ENCODE results near the gene KCNC3.

The KCNC3 gene

DNA sequence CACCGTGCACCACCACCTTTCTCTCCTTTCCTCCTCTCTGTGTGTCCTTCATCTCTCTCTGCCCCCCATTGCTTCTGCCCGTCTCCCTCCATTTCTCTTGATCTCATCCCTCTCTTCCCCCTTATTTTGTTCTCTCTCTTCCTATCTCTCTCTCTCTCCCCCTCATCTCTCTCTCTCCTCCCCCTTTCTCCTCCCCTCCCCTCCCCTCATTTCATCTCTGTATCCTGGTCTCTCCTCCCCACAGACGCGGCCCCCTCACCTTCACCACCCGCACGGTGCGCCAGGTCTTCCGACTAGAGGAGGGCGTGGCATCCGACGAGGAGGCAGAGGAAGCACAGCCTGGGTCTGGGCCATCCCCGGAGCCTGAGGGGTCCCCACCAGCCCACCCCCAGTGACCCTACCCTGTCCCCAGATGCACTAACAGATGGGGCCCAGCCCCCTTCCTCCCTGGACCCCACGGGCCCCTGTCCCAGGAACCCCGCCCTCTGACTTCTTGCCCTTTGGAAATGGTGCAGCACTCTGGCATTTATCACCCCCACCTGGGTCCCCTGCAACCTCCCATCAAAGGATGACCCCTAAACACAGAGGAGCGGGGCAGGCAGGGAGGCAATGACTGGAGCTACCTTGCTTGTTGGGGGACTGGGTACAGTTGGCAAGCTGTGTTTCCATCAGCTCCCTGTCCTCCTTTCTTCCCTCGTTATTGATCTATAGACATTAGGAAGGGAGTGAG lies 19.6 kb downstream of the KCNC3 start:
- no peak for DNase-seq

DNA sequence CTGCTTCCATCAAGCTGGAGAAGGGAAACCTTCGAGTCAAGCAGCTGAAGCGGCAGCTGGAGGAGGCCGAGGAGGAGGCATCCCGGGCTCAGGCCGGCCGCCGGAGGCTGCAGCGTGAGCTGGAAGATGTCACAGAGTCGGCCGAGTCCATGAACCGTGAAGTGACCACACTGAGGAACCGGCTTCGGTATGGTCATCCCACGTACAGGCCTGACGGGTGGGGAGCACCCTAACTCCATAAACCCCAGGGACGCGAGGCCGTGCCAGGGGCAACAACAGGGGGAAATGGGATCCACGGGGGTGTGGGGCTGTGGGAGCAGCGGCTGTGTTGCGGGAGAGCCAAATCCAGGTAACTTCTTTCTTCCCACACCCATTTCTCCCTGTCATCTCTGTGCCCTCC lies 20.2 kb downstream of the KCNC3 start:
- no peak for DNase-seq

DNA sequence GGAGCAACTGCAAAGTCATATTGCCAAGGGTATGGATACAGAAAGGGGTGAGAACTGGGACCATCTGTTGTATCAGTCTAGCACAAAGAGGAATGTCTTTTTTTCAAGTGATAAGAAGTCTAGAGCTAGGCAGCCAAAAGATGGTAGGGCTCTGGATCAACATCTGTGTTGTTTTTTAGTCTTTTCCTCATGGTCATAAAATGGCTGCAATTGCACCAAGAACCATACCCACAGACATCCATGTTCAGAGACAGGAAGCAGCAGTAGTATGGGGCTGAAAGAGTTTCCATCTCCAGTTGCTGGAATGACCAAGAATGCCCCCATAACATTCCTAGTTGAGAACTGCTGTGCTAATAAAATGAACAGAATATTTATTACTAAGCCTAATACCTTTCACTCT lies 25.6 kb downstream of the KCNC3 start:
- no peak for DNase-seq

DNA sequence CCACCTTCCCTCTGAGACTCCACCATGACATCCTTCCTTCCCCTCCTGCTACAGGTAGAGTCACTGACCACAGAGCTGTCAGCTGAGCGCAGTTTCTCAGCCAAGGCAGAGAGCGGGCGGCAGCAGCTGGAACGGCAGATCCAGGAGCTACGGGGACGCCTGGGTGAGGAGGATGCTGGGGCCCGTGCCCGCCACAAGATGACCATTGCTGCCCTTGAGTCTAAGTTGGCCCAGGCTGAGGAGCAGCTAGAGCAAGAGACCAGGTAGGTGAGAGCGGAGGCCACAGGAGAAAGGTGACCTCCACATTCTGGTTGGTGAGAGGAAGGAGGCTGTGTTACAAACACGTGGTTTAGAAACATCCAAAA lies 27.6 kb downstream of the KCNC3 start:
- no peak for DNase-seq

DNA sequence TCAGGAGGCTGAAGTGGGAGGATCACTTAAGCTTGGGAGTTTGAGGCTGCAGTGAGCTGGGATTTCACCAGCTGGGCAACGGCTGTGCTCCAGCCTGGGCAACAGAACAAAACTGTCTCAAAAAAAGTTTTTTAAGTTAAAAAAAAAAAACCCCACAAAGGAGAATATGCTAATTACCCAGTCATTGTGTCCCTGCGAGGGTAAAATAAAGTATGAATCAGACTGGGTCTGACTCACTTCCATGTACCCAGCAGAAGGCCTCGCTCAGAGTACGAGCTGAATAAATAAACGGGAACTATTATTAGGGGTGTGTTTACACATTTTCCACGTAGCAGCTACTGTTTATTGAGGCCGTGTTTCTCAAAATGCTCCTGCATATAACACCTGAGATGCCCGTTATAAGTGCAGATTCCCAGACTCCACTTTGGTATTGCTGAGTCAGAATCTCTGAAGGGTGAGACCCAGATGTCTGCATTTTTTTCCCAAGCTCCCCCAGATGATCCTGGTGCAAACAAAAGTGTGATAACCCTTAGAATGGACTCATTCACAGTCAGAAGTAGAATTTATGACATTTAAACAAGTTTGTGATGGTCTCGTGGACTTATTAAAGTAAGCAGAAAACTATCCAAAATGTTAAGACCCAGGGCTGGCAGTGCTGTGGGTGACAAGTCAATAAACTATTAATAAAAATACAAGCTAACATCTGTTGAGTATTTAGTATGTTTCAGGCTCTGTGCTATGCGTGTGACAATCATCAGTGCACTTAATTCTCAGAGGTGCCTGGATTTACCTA lies 28.2 kb downstream of the KCNC3 start:
- peak; percentile 29 for DNase-seq

DNA sequence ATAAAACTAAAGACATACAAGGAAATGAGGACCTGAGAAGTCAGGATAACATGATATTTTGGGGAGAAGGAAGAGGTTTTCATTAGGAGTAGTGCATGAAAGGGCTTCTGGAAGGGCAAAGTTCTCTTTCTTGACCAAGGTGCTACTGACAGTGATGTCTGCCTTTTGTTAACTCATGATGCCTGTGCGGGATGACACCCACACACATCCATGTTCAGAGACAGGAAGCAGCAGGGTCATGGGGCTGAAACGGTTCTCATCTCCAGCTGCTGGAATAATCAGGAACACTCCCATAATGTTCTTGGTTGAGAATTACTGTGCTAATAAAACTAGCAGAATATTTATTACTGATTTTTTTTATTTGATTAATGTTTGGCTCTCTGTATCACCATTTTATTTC lies 29.1 kb downstream of the KCNC3 start:
- no peak for DNase-seq

DNA sequence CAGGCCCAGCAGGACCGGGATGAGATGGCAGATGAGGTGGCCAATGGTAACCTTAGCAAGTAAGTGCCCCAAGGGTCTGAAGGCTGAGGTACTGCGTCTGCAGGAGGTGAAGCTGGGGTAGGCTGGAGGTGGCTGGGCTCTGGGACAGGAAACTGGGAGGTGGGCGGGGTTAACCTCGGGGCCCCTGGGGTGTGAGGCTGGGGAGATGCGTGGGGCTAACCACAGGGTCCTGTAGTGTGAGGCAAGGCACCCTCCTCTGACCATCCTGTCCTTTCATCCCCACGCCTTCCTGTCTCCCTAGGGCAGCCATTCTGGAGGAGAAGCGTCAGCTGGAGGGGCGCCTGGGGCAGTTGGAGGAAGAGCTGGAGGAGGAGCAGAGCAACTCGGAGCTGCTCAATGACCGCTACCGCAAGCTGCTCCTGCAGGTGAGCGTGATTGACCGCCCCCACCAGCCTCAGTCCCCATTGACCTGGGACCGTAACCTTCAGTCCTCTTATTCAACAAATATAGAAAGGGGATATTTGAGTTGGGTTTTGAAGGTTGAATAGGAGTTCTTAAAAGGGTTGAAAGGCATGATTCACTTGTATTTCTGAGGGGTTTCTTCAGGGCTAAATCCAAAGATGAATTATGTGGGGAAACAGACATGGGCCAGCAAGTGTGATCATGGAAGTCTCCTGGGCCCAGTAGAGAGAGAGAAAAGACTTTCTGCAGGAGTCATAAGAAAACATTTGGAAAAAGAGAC lies 35.7 kb downstream of the KCNC3 start:
- DNase-seq = no peak

DNA sequence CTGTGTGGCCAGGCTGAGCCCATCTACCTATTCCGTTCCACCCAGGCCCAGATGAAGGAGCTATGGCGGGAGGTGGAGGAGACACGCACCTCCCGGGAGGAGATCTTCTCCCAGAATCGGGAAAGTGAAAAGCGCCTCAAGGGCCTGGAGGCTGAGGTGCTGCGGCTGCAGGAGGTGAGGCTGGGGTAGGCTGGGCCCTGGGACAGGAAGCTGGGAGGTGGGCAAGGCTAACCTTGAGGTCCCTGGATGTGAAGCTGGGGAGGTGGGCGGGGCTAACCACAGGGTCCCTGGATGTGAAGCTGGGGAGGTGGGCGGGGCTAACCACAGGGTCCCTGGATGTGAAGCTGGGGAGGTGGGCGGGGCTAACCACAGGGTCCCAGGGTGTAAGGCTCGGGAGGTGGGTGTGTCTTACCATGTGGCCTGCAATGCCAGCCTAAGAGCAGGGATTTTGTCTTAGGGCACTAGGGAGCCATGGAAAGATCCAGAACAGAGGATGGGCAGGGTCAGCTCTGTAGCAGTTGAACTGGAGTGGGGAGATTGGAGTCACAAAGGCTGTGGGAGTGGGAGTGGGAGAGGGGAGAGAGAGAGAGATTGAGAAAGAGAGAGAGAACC lies 36.9 kb downstream of the KCNC3 start:
- no peak for DNase-seq

DNA sequence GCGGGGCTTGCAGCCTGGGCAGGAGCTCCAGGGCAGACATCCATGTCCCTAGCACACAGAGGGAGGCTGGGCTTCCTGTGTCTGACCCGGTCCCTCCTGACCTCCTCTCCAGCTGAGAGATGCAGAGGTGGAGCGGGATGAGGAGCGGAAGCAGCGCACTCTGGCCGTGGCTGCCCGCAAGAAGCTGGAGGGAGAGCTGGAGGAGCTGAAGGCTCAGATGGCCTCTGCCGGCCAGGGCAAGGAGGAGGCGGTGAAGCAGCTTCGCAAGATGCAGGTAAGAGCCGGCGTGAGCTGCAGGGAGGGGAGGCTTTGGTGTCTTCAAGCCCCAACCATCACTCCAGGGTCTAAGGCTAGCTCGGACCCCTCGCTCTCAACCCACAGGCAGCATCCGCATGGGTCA lies 38.4 kb downstream of the KCNC3 start:
- no peak for DNase-seq

DNA sequence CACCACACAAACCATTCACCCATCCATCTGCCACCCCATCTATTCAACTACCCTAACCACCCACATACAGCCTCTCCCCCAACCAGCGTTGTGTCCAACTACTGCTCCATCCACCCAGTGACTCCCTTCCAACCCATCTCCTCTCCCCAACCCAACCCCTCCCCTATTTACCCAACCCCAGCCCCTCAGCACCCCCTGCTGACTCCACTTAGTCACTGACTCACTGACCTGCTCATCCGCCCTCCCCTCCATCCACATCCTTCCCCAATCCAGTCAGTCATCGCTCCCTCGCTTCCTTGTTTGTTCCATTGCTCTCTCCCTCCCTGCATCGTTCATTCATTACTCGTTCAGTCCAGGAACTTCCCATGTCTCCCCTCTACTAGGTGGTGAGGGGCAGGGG lies 39.2 kb downstream of the KCNC3 start:
- no peak for DNase-seq

DNA sequence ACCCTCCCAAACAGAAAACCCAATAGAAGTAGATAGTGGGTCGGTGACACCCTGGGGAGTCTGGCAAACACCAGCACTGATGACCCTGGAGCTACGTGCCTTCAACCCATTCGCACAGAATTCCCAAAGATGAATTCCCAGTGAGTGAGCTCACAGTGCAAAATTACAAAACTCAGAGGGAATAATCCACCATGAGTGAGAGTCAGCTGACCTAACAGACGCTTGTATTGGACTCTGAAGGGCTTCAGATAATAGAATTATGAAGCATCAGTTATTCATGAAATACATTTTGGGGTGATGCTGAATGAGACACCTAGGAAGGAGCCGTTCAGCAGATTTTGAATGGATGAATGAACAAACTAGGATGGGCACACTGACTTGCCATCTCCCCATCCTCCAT lies 40.2 kb downstream of the KCNC3 start:
- no peak for DNase-seq

DNA sequence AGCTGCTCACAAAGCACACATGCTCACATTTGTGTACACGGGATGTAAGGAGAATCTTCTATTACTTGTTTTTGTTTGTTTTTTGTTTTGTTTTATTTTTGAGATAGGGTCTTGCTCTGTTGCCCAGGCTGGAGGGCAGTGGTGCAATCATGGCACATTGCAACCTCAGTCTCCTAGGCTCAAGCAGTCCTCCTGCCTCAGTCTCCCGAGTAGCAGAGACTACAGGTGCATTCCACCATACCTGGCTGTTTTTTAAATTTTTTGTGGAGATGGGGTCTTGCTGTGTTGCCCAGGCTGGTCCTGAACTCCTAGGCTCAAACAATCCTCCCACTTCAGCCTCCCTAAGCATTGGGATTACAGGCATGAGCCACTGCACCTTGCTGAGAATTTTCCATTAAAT lies 41.8 kb downstream of the KCNC3 start:
- no peak for DNase-seq

DNA sequence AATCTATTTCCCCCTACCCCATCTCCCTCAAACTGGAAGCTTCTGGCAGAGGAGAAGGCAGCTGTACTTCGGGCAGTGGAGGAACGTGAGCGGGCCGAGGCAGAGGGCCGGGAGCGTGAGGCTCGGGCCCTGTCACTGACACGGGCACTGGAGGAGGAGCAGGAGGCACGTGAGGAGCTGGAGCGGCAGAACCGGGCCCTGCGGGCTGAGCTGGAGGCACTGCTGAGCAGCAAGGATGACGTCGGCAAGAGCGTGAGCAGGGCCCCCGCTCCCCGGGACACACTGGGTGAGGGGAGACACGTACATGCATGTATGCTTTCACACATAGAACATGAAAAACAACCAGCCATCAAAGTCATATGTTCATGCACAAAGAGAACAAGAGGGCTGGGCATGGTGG lies 42.7 kb downstream of the KCNC3 start:
- no peak for DNase-seq

DNA sequence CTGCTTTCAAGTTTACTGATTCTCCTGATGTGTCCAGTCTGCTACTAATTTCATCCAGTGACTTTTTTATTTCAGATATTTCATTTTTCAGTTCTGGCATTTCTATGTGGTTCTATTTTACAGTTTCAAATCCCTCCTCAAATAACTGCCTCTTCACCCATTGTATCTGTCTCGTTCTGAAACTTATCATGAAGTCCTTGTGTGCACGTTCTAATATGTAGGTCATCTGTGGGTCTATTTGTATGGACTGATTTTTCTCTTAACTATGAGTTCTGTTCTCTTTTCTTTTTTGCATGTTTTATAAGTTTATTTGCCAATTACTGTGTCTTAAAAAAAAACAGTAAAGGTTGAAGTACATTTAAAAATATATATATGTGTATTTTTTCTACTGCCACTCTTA lies 43.3 kb downstream of the KCNC3 start:
- no peak for DNase-seq

DNA sequence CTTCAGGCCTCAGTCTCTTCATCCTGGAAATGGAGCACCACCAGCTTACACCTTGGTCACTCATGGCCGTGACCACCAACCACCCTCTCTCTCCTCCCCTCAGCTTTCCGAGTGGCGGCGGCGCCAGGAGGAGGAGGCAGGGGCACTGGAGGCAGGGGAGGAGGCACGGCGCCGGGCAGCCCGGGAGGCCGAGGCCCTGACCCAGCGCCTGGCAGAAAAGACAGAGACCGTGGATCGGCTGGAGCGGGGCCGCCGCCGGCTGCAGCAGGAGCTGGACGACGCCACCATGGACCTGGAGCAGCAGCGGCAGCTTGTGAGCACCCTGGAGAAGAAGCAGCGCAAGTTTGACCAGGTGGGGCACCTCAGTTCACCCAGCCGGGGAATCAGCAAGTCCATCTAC lies 47.7 kb downstream of the KCNC3 start:
- DNase-seq = no peak

DNA sequence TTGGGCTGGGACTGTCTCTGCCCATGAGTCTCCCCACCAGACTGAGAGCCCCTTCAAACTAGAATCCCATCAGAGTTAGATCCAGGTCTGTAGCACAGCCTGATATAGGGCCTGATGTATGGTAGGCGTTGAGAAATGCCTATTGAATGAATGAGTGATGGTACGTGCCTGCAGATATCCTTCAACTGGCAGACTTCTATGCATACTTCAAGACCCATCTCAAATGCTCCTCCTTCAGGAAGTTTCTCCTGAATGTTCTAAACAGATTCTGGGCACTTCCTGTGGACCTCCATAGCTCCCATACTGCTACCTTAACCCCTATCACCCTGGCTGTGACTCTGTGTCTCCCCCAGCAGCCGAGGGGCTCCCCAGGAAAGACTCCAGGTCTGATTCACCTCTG lies 48.2 kb downstream of the KCNC3 start:
- no peak for DNase-seq

DNA sequence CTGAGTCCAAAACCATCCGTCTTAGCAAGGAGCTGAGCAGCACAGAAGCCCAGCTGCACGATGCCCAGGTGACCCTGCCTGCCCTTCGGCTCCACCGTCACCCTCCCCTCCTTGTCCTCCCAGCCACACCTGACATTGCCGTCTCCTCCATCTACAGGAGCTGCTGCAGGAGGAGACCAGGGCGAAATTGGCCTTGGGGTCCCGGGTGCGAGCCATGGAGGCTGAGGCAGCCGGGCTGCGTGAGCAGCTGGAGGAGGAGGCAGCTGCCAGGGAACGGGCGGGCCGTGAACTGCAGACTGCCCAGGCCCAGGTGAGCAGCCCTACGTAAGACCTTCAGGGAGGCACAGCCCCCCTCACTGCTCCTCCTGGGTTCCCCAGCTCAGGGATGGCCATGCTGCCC lies 49.1 kb downstream of the KCNC3 start:
- no peak for DNase-seq

DNA sequence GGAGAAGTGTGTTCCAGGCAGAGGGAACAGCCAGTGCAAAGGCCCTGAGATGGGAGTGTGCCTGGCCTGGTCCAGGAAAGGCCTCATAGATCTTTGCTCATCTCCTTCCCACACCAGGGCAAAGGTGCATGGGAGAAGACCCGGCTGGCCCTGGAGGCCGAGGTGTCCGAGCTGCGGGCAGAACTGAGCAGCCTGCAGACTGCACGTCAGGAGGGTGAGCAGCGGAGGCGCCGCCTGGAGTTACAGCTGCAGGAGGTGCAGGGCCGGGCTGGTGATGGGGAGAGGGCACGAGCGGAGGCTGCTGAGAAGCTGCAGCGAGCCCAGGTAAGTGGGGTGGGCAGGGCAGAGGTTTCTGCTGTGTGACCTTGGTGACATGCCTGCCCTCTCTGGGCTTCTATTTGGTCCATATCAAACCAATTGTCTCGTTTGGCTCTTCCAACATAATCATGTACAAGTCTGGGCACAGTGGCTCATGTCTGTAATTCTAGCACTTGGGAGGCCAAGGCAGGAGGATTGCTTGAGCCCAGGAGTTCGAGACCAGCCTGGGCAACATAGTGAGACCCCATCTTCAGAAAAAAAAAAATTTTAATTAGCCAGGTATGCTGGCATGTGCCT lies 51.1 kb downstream of the KCNC3 start:
- no peak for DNase-seq

DNA sequence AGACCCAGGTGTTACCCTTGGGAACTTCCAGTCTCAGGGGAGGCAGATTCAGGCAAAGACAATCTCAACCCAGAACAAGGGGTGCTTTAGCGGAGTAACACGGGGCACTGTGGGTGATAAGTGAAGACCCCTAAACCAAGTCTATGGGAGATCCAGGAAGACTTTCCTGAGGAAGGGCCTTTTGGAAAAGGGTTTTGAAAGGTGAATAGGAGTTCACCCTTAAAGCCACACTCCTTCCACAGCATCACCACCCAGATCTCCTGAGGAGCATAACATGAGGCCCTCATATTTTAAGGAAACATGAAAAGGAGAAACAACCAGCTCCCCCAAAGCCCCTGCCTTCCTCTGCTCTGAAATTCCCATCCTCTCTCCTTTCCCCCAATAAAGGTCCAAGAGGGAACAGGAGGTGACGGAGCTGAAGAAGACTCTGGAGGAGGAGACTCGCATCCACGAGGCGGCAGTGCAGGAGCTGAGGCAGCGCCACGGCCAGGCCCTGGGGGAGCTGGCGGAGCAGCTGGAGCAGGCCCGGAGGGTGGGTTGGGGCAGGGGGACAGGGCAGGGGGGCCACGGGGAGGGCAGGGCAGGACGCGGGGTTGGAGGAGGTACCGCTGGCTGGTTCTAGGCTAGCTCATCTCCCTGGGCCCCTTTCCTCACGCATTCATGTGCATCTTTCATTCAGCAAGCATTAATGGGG lies 52.7 kb downstream of the KCNC3 start:
- no peak for DNase-seq

DNA sequence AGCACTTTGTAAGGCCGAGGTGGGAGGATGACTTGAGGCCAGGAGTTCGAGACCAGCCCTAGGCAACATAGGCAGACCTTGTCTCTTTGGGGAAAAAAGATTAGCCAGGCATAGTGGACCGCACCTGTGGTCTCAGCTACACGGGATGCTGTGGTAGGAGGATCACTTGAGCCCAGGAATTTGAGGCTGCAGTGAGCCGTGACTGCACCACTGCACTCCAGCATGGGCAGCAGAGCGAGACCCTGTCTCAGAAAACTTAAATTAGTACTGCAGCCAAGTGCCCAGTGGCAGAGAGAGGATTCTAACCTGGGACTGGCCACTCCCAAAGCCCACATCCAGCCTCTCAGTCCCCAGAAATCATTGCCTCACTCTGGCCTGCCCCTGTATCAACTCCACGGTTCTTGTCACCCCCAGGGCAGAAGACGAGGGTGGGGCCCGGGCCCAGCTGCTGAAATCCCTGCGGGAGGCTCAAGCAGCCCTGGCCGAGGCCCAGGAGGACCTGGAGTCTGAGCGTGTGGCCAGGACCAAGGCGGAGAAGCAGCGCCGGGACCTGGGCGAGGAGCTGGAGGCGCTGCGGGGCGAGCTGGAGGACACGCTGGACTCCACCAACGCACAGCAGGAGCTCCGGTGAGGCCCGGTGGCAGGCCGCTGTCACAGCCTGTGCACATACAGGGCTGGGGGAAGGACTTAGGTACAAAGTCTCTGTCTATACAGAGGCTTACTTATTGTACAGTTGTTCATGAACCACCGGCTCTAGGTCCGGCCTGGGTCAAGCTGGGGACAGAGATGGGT lies 53.4 kb downstream of the KCNC3 start:
- DNase-seq = no peak

DNA sequence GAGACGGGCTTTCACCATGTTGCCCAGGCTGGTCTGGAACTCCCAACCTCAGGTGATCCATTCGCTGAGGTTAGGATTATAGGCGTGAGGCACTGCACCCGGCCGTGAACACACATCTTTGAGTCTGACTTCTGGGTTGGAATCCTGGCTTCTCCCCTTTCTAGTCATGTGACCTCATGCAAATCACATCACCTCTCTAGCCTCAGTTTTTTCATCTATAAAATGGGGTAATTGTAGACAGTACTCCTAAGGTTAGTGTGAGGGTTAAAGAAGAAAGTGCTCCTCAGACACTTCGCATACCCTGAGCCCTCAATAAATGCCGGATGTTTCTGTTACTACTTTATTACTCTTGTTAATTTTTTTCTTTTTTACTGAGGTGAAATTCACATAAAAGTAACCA lies 55.4 kb downstream of the KCNC3 start:
- no peak for DNase-seq
